Measurements from ENCODE around the gene ADM2. TPM values are rescaled to one million over a fixed set of nuclear protein-coding genes. Genes with fewer than 3 reads are reported as not detected.

Gene ADM2
- total RNA-seq, 4 donors from 2014 or later = 0.53 TPM; not detected in 3

GRCh38 chr22:50447576-50448551 lies 33.5 kb upstream of the ADM2 start:
- Histone ChIP-seq H3K4me3 (no peak overlapping the region), H3K27me3 (no peaks in the 10 kb centered on the region), H3K4me1 (no peaks in the 10 kb centered on the region), H3K27ac (no peak overlapping the region), H3K9me3 (no peaks in the 10 kb centered on the region), H3K36me3 (peaks cover 0 to 24% of the 10 kb centered on the region in 2 donors)
- in situ Hi-C loops (cut with MboI; ENCODE audit: low sequenced_read_pairs in 4 of 4) (no loop called here), intact Hi-C loops (cut with DNase I; ENCODE audit: low total_unique reads) (no loop called here)
- ATAC-seq (no peak), DNase-seq (no peak)
- no peak for TF ChIP-seq POLR2A (IDR thresholded peaks at IDR 0.05)

DNA sequence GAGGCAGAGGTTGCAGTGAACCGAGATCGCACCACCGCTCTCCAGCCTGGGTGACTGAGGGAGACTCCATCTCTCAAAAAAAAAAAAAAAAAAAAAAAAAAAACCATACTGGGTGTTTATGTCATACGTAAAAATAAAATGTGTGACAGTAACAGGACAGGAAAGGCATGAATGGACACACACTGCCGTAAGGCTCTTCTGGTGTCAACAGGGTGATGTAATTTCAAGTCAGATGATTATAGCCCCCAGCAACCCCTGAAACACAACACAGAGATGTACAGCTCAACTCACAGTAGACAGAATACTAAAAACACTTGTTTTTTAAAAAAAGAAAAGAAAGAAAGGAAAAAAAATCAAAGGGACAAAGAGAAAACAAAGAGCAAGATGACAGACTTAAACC lies 28.7 kb upstream of the ADM2 start:
- in situ Hi-C loops (cut with MboI; ENCODE audit: low sequenced_read_pairs in 4 of 4) (no loop called here), intact Hi-C loops (cut with DNase I; ENCODE audit: low total_unique reads) (no loop called here)
- Histone ChIP-seq H3K4me3 (no peak overlapping the region), H3K27ac (no peak overlapping the region), H3K4me1 (no peaks in the 10 kb centered on the region), H3K27me3 (no peaks in the 10 kb centered on the region), H3K36me3 (peaks cover 0 to 48% of the 10 kb centered on the region in 2 donors), H3K9me3 (no peaks in the 10 kb centered on the region)
- ATAC-seq (no peak), DNase-seq (no peak)
- TF ChIP-seq CTCF (IDR thresholded peaks at IDR 0.05 in 4 of 5, conservative IDR thresholded peaks at IDR 0.05 in 1 of 5) (no peak), POLR2A (IDR thresholded peaks at IDR 0.05) (no peak)

- Histone ChIP-seq H3K4me3 (no peak overlapping the region), H3K27me3 (no peaks in the 10 kb centered on the region), H3K27ac (no peak overlapping the region), H3K4me1 (no peaks in the 10 kb centered on the region), H3K36me3 (peaks cover 0 to 60% of the 10 kb centered on the region in 2 donors), H3K9me3 (no peaks in the 10 kb centered on the region)
- ATAC-seq (no peak), DNase-seq (no peak)
- TF ChIP-seq CTCF (IDR thresholded peaks at IDR 0.05 in 4 of 5, conservative IDR thresholded peaks at IDR 0.05 in 1 of 5) (no peak), POLR2A (IDR thresholded peaks at IDR 0.05) (no peak)
- intact Hi-C loops (cut with DNase I; ENCODE audit: low total_unique reads) = no loop called here
- in situ Hi-C loops (cut with MboI; ENCODE audit: low sequenced_read_pairs in 4 of 4) = no loop called here
Measured at GRCh38 chr22:50454556-50455075, 26.7 kb upstream of the ADM2 start.

GRCh38 chr22:50455201-50455600 lies 26.1 kb upstream of the ADM2 start:
- peaks cover 0 to 66% of the 10 kb centered on the region in 2 donors for H3K36me3 ChIP-seq
- H3K27ac ChIP-seq = no peak overlapping the region
- intact Hi-C loops (cut with DNase I; ENCODE audit: low total_unique reads) (no loop called here), in situ Hi-C loops (cut with MboI; ENCODE audit: low sequenced_read_pairs in 4 of 4) (no loop called here)
- TF ChIP-seq POLR2A (IDR thresholded peaks at IDR 0.05) (no peak), CTCF (IDR thresholded peaks at IDR 0.05 in 4 of 5, conservative IDR thresholded peaks at IDR 0.05 in 1 of 5) (no peak)
- no peaks in the 10 kb centered on the region for H3K9me3 ChIP-seq
- no peak for DNase-seq
- ATAC-seq = no peak
- no peak overlapping the region for H3K4me3 ChIP-seq
- H3K4me1 ChIP-seq = no peaks in the 10 kb centered on the region
- H3K27me3 ChIP-seq = no peaks in the 10 kb centered on the region

- no peaks in the 10 kb centered on the region for H3K4me1 ChIP-seq
- intact Hi-C loops (cut with DNase I; ENCODE audit: low total_unique reads) (no loop called here), in situ Hi-C loops (cut with MboI; ENCODE audit: low sequenced_read_pairs in 4 of 4) (no loop called here)
- H3K27ac ChIP-seq = no peak overlapping the region
- no peaks in the 10 kb centered on the region for H3K27me3 ChIP-seq
- TF ChIP-seq CTCF (IDR thresholded peaks at IDR 0.05 in 4 of 5, conservative IDR thresholded peaks at IDR 0.05 in 1 of 5) = no peak
- no peak for TF ChIP-seq POLR2A (IDR thresholded peaks at IDR 0.05)
- H3K36me3 ChIP-seq = peaks cover 0 to 69% of the 10 kb centered on the region in 2 donors
- no peak for DNase-seq
- H3K9me3 ChIP-seq = no peaks in the 10 kb centered on the region
- ATAC-seq = no peak
- no peak overlapping the region for H3K4me3 ChIP-seq
Measured at GRCh38 chr22:50456026-50456425, 25.3 kb upstream of the ADM2 start.
